Measurements from ENCODE around the gene IFI27L2.

DNA sequence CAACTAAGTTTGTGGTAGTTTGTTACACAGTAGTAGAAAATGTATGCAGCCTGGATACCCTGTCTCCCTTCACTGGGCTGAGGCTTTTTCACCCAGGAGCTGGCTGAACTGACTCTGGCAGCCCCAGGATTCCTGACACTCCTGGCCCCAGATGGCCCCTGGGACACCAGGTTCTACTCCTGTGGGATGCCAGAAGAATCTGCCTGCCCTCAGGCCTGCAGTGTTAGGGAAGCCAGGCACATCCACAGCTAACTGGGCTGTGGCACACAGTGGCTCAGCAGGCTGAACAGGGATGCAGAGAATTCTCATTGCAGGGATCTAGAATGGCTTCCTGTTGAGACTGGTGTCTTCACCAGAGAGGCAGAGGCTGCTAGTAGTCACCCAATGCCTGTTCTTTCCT, 10.3 kb downstream of the IFI27L2 start:
- no peak for TF ChIP-seq POLR2A (IDR thresholded peaks at IDR 0.05)
- TF ChIP-seq, protein P1, sequence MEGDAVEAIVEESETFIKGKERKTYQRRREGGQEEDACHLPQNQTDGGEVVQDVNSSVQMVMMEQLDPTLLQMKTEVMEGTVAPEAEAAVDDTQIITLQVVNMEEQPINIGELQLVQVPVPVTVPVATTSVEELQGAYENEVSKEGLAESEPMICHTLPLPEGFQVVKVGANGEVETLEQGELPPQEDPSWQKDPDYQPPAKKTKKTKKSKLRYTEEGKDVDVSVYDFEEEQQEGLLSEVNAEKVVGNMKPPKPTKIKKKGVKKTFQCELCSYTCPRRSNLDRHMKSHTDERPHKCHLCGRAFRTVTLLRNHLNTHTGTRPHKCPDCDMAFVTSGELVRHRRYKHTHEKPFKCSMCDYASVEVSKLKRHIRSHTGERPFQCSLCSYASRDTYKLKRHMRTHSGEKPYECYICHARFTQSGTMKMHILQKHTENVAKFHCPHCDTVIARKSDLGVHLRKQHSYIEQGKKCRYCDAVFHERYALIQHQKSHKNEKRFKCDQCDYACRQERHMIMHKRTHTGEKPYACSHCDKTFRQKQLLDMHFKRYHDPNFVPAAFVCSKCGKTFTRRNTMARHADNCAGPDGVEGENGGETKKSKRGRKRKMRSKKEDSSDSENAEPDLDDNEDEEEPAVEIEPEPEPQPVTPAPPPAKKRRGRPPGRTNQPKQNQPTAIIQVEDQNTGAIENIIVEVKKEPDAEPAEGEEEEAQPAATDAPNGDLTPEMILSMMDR (IDR thresholded peaks at IDR 0.05) = no peak

Data from thyroid gland (tissue), 4 donors.